GM12873 (cell line): Measurements from ENCODE around the gene RTKN.

ENCODE experiments used
- TF ChIP-seq, protein P1 (sequence below): IDR thresholded peaks from 2 replicates; pipeline ENCODE4 v1.5.1; 2012; ENCODE audit warnings: low read depth, mild to moderate bottlenecking, moderate library complexity, low read length, control low read depth; ENCODE audit not compliant: insufficient read depth; ENCODE audit errors: missing control alignments

The RTKN gene

DNA sequence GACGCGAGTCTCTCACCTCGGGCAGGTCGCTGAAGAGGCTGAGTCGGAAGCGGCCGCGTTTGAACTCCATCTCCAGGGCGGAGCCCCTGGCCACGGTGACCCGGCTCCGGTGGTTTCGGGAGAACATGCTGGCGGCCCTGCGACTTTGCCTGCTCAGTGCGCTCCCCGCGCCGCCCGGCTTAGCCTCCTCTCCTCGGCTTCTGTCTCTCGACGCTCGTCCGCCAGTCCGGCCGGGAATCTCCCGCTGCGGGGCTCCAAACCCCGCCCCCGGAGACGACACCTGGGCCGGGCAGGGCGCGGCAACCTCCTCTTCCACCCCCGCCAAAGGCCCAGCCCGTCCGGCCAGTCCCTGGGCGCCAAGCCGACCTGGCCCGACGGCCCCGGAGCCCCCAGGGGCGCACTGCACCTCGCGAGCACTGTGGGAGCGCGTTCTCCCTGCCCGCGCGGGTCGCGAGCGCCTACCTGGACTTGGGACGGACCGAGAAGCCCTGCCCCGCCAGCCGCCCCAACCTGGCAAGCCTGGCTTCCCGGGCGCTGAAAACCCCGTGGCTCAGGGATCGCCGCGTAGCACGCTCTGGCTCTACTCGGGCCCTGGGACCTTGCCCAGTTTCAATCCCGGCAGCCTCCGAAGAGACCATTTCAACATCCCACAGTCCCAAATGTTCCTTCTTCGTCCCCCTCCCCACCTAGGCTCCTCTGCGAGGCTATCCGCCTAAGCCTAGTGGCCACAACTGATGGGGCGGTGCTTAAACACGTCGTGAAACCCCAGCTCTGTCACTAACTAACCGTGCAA is at the start of gene RTKN:
Gene RTKN (minus strand): TSS at position 248 of the 793 bp plus-strand sequence. CDS start 121 bp downstream, at position 127.
- TF ChIP-seq, protein P1, sequence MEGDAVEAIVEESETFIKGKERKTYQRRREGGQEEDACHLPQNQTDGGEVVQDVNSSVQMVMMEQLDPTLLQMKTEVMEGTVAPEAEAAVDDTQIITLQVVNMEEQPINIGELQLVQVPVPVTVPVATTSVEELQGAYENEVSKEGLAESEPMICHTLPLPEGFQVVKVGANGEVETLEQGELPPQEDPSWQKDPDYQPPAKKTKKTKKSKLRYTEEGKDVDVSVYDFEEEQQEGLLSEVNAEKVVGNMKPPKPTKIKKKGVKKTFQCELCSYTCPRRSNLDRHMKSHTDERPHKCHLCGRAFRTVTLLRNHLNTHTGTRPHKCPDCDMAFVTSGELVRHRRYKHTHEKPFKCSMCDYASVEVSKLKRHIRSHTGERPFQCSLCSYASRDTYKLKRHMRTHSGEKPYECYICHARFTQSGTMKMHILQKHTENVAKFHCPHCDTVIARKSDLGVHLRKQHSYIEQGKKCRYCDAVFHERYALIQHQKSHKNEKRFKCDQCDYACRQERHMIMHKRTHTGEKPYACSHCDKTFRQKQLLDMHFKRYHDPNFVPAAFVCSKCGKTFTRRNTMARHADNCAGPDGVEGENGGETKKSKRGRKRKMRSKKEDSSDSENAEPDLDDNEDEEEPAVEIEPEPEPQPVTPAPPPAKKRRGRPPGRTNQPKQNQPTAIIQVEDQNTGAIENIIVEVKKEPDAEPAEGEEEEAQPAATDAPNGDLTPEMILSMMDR, result no peak

GRCh38 chr2:74489906-74490305 is 48.2 kb upstream of the RTKN start:
- TF ChIP-seq, protein P1, result no peak

DNA sequence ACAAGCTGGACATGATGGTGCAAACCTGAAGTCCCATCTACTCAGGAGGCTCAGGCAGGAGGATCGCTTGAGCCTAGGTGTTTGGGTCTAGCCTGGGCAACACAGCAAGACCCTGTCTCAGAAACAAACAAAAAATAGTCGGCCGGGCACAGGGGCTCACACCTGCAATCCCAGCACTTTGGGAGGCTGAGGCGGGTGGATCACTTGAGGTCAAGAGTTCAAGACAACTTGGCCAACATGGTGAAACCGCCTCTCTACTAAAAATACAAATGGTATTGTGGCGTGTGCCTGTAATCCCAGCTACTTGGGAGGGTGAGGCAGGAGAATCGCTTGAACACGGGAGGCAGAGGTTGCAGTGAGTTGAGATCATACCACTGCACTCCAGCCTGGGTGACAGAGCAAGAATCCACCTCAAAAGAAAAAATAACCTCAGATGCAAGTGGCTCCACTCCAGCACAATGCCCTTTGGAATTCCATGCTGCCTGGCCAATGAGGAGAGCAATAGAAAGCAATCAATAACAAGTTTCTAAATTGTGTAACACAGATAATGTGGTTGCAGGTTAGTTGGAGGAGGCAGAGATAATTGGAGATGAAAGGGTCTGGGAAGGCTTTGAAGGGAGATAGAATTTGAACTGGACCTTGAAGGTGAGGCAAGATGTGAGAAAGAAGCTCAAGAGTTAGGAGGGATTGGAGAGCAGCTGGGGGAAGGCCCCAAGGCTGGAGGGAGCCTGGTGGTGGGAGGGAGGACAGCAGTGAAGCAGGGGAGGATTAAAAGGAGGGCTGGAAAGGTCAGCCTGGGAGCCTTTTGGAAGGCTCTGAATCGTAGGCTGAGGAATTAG is 47.1 kb upstream of the RTKN start:
- TF ChIP-seq, protein P1, result no peak

DNA sequence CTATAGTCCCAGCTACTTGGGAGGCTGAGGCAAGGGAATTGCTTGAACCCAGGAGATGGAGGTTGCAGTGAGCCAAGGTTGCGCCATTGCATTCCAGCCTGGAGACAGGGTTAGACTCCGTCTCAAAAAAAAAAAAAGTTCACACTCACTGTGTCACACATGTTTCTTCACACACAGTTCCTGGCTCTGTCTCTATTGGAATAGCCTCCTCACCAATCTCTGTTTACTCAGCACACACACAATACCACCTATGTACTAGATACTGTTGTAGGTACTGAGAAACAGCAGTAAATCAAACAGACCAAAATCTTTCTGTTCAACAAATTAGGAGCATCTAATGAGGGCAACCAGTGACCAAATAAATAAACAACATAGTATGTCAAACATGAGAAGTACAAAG is 44.4 kb upstream of the RTKN start:
- TF ChIP-seq, protein P1, result no peak

DNA sequence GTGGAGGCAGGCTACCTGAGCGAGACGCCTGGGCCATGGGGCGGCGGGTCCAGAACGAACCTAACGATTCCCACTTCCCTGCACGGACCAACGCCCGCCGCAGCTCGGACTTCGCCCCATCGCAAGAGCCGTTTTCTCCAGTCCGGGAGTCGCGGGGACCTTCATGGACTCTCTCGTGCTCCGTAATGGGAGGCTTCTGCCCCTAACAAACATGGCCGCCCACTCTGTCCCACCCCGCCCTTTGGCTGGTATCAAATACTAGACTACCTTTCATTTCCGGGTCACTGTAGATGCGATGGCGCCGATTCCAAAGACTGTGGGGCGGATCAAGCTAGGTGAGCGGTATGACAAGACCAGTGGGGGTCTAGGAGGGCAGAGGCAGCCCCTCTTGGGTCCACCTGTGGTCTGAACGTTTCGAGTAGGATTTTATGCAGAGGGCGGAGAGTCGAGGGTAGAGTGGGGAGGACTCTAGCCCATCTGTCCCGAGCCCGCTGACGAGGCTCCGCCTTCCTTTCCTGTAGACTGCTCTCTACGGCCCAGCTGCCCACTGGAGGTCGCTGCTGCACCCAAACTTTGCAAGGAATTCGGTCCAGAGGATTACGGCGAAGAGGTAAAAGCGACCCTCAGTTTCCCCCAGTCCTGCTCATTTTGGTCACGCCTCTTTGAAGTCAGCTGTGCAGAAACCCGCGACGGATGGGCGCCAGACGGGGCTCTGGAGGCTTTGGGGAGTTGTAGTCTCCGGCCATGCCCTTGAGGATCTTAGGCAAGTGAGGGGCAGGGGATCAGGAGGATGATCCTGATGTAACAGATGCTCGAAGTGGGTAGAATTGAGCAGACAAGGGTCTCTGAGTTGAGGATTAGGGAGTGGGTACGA is 41.3 kb upstream of the RTKN start, which contains the start of the genes CCDC142 and TTC31:
Gene CCDC142 (minus strand): TSS at position 198 of the 874 bp plus-strand sequence. CDS start 161 bp downstream, at position 37.
Gene TTC31 (plus strand): TSS at position 281 of the 874 bp plus-strand sequence. CDS start 15 bp downstream, at position 296.
- TF ChIP-seq, protein P1, result peak; percentile 94

- TF ChIP-seq, protein P1, result peak; percentile 14
These were observed 40.4 kb upstream of the RTKN start for GRCh38 chr2:74481961-74482800.
